GM18511 (cell line): ENCODE data around the gene CCNB2.

Source experiments
- ATAC-seq: cut with Tn5 transposase; IDR thresholded peaks from one replicate; pipeline ENCODE4 v1.9.1; 2021; ENCODE audit warnings: mild to moderate bottlenecking, moderate library complexity; ENCODE audit not compliant: unreplicated experiment

CCNB2 gene

DNA sequence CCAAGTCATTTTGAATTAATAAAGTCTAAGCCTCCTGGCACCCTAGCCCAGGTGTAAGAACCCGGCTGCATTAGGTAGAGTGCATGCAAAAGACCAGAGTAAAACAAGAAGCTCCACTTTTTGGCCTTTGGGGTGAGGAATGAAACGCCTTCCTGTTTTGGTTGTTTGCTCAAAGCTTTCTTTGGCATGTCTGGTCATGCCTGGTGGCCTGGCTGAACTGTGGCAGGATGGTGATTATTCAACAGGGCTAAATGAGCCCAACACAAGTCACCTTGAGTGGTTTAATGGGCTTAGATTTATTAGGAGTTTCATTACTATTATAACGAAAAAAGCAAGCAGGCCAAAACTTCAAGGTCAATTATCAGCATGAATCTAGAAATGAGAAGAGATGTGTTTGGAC lies 60.8 kb downstream of the CCNB2 start:
- no peak for ATAC-seq

DNA sequence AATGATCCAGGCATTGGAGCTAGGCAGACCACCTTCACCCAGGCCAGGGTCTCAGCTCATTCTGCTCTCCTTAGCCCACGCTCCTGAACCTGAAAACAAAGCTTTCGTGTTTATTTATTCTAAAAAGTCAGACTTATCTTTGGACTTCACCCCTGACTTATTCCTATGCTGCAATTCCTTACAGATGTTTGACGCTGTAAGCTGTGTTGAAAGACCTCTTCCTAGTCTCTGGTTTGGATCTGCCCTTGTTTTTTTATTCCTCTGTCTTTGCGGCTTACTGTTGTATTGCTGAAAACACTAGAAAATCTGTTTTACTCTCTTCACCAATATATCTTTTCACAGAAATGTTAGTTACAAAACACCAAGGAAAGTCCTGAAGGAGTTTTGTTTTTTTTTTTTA lies 61.2 kb downstream of the CCNB2 start:
- ATAC-seq = no peak

DNA sequence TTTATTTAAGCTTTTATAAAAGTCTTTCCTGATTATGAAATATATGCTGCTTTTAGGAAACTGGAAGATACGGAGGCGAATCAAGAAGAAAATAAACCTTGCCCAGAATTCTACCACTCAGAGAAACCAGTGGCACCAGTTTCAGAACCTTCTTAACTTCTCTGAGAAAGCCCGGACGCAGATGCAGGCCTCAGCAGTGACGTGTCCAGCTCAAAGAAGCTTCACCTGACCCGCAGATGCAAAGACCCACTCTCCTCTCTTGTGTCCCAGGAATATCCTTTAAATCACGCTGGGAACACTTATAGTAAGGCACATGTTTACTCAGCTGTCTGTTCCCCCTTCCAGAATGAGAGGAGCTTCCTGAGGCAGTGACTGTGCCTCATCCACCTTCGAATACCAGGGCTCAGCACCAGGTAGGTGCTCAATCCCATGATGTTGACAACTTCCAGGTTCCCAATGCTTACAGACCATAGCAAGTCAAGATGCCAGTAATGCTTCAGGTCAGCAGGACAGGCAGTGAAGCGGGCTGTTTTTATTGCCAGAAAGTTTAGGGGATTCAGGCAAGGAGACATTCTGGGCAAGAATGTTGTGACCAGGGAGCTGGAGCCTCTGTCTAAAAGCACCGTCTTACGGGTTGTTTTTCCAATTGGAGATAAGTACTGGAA lies 61.8 kb downstream of the CCNB2 start:
- no peak for ATAC-seq

DNA sequence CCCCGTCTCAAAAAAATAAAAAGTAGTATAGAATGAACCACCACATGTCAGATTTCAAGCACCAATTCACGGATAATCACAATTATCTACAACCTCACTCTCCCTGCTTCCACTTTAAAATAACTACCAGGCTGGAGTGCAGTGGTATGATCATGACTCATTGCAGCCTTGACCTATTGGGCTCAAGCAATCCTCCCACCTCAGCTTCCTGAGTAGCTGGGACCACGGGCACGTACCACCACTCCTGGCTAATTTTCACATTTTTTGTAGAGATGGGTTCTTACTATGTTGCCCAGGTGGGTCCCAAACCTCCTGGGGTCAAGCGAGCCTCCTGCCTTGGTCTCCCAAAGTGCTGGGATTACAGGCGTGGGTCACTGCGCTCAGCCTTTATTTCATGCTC lies 63.6 kb downstream of the CCNB2 start:
- ATAC-seq = no peak

DNA sequence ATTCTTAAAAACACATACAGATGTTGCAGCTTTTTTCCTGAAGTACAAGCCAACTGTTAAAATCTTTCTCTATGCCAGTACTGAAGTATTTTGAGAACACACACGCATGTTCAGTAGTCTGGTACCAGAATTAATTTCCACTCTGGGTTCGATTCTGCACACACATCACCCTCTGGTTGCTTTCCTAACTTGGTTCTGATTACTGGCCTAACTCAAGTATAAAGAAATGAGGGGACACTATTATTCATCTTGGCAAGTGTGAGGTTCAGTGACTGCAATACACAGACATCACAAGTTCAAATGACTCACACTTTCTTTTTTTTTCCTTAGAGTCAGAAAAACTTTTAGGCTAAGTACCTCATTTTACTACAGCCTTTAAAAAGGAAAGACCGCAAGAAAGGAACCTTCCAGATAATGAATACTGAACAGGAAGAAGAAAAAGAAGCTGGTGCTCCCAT lies 64.3 kb downstream of the CCNB2 start:
- no peak for ATAC-seq

DNA sequence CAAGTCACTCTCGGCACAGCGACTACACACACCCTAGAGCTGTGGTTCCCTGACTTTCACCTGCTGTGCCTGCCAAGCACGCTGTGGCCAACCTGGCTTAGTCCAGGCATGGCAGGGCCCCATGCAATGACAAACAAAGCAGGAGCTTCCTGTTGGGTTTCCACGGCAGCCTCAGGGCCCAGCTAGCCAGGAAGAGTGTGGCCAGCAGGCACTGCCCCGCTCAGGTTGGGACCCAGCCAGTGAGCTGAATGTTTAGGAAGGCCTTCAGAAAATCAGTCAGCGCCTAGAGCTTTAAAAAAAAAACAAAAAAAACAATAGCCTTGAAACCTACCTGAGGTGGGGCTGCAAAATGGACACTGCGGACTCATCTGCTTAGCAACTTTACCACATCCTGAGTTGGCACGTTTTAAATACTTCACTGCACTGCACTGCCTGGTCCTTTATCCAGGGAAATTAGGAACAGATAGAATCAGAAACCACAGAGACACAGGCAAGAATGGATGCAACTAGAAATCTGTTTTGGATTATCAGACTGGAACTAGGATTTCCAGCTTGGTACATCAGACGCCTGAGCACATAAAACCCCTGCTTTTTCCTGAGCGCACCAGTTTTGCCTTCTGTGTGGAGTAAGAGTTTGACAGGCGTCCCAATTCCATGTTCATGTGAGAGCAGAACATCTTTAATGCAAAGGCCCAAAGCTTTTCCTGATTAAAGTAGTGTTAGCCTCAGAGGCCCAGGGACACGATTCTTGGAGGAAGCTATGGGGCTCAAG lies 65.5 kb downstream of the CCNB2 start:
- no peak for ATAC-seq

DNA sequence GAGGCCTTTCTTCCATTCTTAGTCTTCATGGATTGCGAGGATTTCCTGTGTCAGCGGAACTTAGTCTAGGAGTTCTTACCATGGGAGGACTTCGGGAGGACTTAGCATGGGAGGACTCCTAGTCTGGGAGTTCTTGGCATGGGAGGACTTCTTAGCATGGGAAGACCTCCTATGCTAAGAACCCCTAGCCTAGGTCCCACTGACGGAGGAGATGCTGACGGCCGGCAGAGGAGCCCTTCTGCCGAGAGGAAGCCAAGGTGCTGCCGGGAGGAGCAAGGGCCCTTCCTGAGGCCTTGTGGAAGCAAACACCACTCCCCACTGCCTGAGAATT lies 66.1 kb downstream of the CCNB2 start:
- ATAC-seq = no peak

DNA sequence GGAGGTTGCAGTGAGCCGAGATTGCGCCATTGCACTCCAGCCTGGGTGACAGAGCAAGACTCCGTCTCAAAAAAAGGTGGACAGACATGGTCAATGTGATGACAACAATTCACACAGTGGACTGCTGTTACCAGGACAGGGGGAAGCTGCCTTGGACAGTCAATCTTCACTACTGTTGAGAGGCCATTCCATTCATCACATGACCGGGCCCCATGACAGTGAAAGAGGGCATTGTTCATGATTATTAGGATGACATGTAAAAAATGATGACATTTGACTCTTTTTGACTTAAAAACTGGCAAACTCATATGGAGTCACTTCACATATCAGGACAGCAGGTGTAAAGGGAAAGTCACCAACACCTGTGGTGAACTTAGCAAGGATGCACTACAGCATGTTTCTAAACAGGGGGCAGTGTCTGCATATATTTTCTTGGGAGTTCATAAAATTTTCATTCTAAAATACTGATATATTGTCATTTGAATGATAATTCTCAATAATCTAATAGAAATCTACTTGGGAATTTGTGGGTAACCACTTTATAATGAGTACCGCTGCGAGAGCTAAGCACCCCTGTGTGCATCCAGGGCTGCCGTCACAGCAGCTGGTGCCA lies 67.4 kb downstream of the CCNB2 start:
- ATAC-seq = no peak

DNA sequence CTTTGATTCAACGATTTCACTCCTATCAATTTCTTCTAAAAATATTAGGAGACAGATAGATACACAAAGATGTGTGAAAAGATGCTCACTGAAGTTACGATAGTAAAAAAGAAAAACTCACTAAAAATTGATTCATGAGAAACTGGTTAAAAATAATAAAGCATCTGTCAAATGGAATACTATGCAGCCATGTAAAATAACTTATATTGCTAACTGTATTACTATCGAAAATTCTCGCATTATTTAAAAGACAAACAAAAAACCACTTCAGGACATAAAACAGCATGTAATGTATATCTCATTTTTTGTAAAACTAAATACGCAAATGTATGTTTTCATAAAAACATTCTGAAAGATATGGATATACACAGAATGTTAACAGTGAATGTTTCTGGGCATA lies 68.2 kb downstream of the CCNB2 start:
- ATAC-seq = no peak

DNA sequence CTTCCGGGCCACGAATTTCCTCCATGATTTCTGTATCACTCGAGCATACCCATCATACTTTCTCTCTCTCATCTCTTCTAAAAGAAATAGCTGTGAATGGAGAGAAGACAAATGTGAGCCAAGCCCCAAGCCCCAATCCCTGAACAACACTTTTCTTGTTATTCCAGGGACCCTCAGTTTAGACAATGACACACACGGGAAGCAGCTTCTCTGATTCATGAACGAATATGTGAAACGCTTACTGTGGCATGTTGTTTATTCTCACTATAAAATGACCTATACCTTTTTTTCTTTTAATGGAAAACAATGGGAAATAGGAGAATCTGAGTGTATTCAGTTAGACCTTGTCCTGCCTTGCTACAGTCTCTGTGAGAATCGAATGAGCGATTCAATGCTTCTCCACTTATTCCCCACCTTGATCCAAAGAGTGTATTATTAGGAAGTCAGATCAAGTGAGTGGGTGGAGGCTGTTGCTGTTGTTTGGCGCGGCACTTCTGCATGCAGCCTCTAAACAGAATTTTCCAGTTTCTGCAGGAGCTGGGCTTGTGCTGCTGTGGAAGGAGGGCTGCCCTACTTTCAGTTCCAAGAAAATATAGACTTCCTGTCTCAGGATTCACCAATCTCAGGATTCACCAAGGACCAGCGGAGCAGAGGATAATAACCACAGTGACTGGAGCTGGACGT lies 69.3 kb downstream of the CCNB2 start:
- no peak for ATAC-seq
